IMR-90 (cell line): Measurements from ENCODE around the gene POLRMT.
"Not testable (repeated sequence)": the region's sequence is repeated elsewhere in the genome, so short reads cannot be mapped to it uniquely, and the experiment has no call there.

Experiments used
- BHLHE40 ChIP-seq: fragments of 150-350 bp; IDR thresholded peaks from 2 replicates; pipeline ENCODE4 v1.6.1; 2016; ENCODE audit warnings: mild to moderate bottlenecking, low read depth, low read length
- CEBPB ChIP-seq: IDR thresholded peaks from 2 replicates; pipeline ENCODE4 v1.6.1; 2012; ENCODE audit warnings: low read depth, low read length, improper control_type of control experiment
- CHD1 ChIP-seq: IDR thresholded peaks from 2 replicates; pipeline ENCODE4 v1.6.1; 2012; ENCODE audit warnings: low read depth, low read length, improper control_type of control experiment
- ELK1 ChIP-seq: fragments of 150-350 bp; IDR thresholded peaks from 2 replicates; pipeline ENCODE4 v1.6.1; 2016; ENCODE audit warnings: low read depth, mild to moderate bottlenecking, low read length, moderate library complexity, borderline replicate concordance
- FOS ChIP-seq: fragments of 150-350 bp; IDR thresholded peaks from 2 replicates; pipeline ENCODE4 v1.6.1; 2016; ENCODE audit warnings: low read depth, low read length
- MAFK ChIP-seq: IDR thresholded peaks from 2 replicates; pipeline ENCODE4 v1.6.1; 2012; ENCODE audit warnings: low read depth, low read length, improper control_type of control experiment
- MXI1 ChIP-seq: IDR thresholded peaks from 2 replicates; pipeline ENCODE4 v1.6.1; 2012; ENCODE audit warnings: low read depth, mild to moderate bottlenecking, low read length, moderate library complexity, borderline replicate concordance
- POLR2A ChIP-seq: IDR thresholded peaks from 2 replicates; pipeline ENCODE4 v1.6.1; 2012; ENCODE audit warnings: mild to moderate bottlenecking, low read depth, low read length
- RAD21 ChIP-seq: IDR thresholded peaks from 2 replicates; pipeline ENCODE4 v1.6.1; 2012; ENCODE audit warnings: low read length, improper control_type of control experiment
- RFX5 ChIP-seq: IDR thresholded peaks from 2 replicates; pipeline ENCODE4 v1.8.0; 2012; ENCODE audit warnings: low read depth, mild to moderate bottlenecking, low read length, moderate library complexity
- SMC3 ChIP-seq: fragments of 150-350 bp; IDR thresholded peaks from 2 replicates; pipeline ENCODE4 v1.6.1; 2016; ENCODE audit warnings: low read depth, mild to moderate bottlenecking, antibody characterized with exemption, low read length, moderate library complexity
- USF2 ChIP-seq: fragments of 150-350 bp; IDR thresholded peaks from 2 replicates; pipeline ENCODE4 v1.6.1; 2017; ENCODE audit warnings: mild to moderate bottlenecking, antibody characterized with exemption, low read length, low read depth
- TF ChIP-seq, protein P1 (sequence below): conservative IDR thresholded peaks from 2 replicates; pipeline ENCODE4 v1.5.1; 2012; ENCODE audit warnings: mild to moderate bottlenecking, low read depth, low read length, improper control_type of control experiment

DNA sequence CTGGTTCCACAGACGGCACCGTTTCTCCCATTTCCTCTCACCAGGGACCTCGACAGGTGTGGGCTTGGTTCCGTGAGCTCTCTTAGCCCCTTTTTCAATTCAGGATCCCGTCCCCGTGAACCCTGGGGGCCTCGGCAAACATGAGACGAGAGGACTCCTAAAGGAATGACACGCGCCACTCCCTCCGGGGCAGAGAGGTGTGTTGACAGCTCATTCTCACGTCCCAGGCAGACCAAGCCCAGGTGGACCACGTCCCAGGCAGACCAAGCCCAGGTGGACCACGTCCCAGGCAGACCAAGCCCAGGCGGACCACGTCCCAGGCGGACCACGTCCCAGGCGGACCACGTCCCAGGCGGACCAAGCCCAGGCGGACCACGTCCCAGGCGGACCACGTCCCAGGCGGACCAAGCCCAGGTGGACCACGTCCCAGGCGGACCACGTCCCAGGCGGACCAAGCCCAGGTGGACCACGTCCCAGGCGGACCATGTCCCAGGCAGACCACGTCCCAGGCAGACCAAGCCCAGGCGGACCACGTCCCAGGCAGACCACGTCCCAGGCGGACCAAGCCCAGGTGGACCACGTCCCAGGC, 33.7 kb upstream of the POLRMT start:
- TF ChIP-seq, protein P1, sequence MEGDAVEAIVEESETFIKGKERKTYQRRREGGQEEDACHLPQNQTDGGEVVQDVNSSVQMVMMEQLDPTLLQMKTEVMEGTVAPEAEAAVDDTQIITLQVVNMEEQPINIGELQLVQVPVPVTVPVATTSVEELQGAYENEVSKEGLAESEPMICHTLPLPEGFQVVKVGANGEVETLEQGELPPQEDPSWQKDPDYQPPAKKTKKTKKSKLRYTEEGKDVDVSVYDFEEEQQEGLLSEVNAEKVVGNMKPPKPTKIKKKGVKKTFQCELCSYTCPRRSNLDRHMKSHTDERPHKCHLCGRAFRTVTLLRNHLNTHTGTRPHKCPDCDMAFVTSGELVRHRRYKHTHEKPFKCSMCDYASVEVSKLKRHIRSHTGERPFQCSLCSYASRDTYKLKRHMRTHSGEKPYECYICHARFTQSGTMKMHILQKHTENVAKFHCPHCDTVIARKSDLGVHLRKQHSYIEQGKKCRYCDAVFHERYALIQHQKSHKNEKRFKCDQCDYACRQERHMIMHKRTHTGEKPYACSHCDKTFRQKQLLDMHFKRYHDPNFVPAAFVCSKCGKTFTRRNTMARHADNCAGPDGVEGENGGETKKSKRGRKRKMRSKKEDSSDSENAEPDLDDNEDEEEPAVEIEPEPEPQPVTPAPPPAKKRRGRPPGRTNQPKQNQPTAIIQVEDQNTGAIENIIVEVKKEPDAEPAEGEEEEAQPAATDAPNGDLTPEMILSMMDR, result not testable (repeated sequence)
- TF ChIP-seq SMC3, POLR2A, MXI1, USF2, RFX5, RAD21, CEBPB, FOS, CHD1, ELK1, MAFK, BHLHE40: not testable (repeated sequence)
